Retinal pigment epithelial cell (primary cell): ENCODE measurements around the gene AP1G2.
A peak's percentile ranks its signal among the peaks of the same experiment; 100 is the strongest.

Source experiments
- DNase-seq: peaks from one replicate; pipeline ENCODE4 v3.0.0-alpha.2; 2010; ENCODE audit warnings: low read depth
- H3K4me3 ChIP-seq: 2 replicates; pipeline ENCODE4 v1.5.1; 2011; ENCODE audit warnings: mild to moderate bottlenecking, low read length, control low read depth, moderate library complexity
- TF ChIP-seq, protein P1 (sequence below): conservative IDR thresholded peaks from 2 replicates; pipeline ENCODE4 v1.5.1; 2011; ENCODE audit warnings: low read depth, low read length, control low read depth, inconsistent platforms

Gene AP1G2

GRCh38 chr14:23533652-23534435 lies 33.7 kb downstream of the AP1G2 start:
- no peak for DNase-seq
- H3K4me3 ChIP-seq, result no peak overlapping the region
- TF ChIP-seq, protein P1, sequence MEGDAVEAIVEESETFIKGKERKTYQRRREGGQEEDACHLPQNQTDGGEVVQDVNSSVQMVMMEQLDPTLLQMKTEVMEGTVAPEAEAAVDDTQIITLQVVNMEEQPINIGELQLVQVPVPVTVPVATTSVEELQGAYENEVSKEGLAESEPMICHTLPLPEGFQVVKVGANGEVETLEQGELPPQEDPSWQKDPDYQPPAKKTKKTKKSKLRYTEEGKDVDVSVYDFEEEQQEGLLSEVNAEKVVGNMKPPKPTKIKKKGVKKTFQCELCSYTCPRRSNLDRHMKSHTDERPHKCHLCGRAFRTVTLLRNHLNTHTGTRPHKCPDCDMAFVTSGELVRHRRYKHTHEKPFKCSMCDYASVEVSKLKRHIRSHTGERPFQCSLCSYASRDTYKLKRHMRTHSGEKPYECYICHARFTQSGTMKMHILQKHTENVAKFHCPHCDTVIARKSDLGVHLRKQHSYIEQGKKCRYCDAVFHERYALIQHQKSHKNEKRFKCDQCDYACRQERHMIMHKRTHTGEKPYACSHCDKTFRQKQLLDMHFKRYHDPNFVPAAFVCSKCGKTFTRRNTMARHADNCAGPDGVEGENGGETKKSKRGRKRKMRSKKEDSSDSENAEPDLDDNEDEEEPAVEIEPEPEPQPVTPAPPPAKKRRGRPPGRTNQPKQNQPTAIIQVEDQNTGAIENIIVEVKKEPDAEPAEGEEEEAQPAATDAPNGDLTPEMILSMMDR, result no peak

DNA sequence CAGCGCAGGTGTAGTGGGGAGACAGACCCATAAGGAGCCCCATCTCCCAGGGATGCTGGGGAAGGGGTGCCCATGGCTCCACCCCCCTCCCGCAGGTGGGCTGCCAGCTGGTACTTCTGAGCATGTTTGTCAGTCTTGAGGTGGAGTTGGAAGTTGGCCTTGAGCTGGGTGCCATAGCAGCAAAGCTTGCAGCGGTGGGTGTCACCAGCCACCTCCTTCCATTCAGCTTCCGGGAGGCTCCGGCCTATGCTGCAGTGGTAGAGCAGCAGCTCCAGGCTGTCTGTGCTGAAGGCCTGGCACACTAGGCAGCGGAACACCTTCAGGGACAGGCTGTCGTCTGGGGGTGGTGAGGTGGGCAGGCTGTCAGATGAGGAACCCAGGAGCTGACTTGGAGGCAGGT lies 34.9 kb downstream of the AP1G2 start:
- no peak for DNase-seq
- no peak overlapping the region for H3K4me3 ChIP-seq
- TF ChIP-seq, protein P1, result no peak

DNA sequence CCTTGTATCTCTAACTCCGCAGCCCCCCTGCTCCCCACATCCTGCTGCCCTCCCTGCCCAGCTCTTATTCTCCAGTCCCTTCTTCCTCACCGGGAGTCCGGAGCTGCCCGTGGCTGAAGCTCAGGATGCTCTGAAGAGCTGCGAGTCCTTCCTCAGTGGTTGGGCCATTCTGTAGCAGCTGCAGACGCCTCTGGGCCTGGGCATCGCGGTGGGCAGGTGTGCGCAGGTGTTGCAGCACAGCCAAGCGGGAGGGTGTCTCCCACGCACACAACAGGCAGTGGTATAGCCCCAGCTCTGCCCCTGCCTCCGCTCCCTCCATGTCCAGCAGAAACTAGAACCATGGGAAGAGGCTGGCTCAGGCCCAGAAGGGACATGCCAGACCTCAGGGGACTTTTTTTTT lies 36.2 kb downstream of the AP1G2 start:
- no peak overlapping the region for H3K4me3 ChIP-seq
- no peak for DNase-seq
- TF ChIP-seq, protein P1, result no peak

- no peak overlapping the region for H3K4me3 ChIP-seq
- TF ChIP-seq, protein P1, result no peak
- no peak for DNase-seq
Observed at GRCh38 chr14:23530375-23531055, 37.1 kb downstream of the AP1G2 start.

DNA sequence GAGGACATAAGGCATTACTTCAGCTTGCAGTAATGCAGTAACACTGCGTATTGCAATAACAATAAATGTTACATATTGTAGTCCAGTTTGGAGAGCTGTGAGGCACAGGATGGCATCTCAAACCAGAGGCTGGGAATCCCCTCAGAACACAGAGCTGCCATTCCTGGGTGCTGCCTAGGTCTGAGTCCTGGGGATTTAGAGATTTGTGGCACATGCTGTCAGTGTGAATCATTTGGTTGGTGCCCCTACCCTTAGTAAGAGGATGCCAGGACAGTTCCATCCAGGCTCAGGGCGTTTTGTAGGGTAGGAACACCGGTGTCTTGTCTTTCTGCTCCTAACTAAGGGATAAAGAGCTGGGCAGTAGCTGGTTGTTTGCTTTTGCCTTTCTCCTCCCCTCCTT lies 38.6 kb downstream of the AP1G2 start:
- H3K4me3 ChIP-seq, result no peak overlapping the region
- TF ChIP-seq, protein P1, result no peak
- no peak for DNase-seq

DNA sequence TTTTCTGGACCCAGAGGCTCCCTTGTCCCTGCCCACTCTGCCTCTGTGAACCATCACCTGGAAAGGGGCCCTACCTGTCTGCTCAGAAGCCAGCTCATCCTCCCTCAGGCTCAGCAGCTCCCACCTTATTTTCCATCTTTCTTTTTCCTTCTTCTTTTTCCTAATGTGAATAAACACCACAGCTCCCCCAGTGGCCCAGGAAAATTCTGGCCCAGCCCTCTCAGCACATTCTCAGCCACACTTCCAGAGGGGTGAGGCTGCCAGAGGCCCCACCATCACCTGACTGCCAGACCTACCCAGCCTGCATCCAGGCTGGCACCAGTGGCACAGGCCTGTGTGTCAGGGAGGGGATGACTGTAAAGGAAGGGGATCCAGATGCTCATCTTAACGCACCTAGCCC lies 39.0 kb downstream of the AP1G2 start:
- no peak overlapping the region for H3K4me3 ChIP-seq
- no peak for DNase-seq
- TF ChIP-seq, protein P1, result peak; percentile 38

DNA sequence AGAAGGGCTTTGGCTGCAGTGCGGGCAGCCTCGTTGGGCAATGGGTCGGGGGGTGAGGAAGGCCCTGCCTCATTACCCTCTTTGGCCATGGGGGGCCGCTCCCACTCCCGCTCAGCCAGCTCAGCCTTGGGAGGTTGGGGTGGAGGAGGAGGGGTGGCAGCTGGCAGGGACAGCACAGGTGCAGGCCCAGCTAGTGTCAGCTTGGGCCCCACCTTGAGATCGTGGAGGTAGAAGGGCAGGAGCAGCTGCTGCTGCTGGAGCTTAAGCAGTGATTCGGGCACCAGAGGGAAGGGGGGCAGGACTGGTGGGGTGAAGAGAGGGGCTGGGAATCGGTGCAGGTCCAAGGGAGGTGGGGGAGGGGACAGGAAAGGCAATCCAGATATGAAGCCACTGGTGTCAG lies 42.0 kb downstream of the AP1G2 start:
- no peak for DNase-seq
- TF ChIP-seq, protein P1, result no peak
- no peak overlapping the region for H3K4me3 ChIP-seq
